ENCODE results near the gene OR4D10.

OR4D10 gene

DNA sequence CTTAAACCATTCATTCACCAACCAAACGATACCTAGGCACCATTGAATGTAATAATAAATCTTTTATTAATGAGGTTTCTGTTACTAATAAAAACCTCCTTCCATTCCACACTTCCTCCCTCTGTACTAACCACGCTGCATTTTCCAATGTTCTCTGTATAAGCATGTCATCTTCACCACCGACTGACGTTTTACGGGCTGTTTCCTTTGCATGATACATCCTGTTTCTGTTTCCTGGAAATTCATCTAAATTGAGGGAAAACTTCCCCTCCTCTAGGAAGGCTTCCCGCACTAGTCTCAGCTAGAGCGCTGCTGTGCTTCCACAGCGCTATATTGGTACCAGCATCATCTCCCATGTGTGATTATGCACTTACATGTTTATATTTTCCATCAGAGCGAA is 2.1 kb downstream of the OR4D10 start:
- no peak overlapping the region for H3K4me3 ChIP-seq (ENCODE audit: control insufficient read depth, low read depth, low read length)
- DNase-seq (ENCODE audit: low read depth), result no peak
- TF ChIP-seq, protein P1, sequence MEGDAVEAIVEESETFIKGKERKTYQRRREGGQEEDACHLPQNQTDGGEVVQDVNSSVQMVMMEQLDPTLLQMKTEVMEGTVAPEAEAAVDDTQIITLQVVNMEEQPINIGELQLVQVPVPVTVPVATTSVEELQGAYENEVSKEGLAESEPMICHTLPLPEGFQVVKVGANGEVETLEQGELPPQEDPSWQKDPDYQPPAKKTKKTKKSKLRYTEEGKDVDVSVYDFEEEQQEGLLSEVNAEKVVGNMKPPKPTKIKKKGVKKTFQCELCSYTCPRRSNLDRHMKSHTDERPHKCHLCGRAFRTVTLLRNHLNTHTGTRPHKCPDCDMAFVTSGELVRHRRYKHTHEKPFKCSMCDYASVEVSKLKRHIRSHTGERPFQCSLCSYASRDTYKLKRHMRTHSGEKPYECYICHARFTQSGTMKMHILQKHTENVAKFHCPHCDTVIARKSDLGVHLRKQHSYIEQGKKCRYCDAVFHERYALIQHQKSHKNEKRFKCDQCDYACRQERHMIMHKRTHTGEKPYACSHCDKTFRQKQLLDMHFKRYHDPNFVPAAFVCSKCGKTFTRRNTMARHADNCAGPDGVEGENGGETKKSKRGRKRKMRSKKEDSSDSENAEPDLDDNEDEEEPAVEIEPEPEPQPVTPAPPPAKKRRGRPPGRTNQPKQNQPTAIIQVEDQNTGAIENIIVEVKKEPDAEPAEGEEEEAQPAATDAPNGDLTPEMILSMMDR (IDR thresholded peaks at IDR 0.05; ENCODE audit: control insufficient read depth, insufficient read depth, low read depth, low read length, missing control alignments), result no peak

DNA sequence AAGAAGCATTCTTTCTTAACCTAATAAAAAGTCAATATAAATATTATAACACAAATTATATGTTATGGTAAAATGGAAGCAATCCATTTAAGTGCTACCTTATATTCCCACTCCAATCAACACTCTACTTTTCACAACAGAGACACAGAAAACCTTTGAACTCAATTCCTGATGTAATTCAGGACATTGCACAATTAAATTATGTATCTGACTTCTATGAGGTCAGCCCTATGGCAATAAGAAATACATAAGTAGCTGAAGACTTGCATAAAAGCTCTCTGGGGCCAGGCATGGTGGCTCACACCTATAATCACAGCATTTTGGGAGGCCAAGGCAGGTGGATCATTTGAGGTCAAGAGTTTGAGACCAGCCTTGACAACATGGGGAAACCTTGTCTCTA is 6.8 kb downstream of the OR4D10 start:
- H3K4me3 ChIP-seq (ENCODE audit: control insufficient read depth, low read depth, low read length), result no peak overlapping the region
- no peak for DNase-seq (ENCODE audit: low read depth)
- TF ChIP-seq, protein P1 (IDR thresholded peaks at IDR 0.05; ENCODE audit: control insufficient read depth, insufficient read depth, low read depth, low read length, missing control alignments), result no peak

DNA sequence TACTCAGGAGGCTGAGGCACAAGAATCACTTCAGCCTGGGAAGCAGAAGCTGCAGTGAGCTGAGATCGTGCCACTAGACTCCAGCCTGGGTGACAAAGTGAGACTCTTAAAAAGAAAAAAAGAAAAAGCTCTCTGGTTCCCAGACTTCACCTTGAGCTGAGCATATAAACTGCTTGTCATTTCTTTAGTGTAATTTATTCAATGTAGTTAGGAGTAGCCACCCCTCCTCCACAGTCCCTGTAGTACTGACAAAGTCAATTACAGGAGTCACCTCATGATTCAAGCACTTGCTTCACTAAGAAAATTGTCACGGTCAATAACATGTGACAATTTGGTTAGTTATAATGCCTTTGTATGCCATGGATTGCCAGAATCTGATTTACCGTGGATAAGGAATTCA is 7.2 kb downstream of the OR4D10 start:
- DNase-seq (ENCODE audit: low read depth), result no peak
- TF ChIP-seq, protein P1 (IDR thresholded peaks at IDR 0.05; ENCODE audit: control insufficient read depth, insufficient read depth, low read depth, low read length, missing control alignments), result no peak
- no peak overlapping the region for H3K4me3 ChIP-seq (ENCODE audit: control insufficient read depth, low read depth, low read length)

DNA sequence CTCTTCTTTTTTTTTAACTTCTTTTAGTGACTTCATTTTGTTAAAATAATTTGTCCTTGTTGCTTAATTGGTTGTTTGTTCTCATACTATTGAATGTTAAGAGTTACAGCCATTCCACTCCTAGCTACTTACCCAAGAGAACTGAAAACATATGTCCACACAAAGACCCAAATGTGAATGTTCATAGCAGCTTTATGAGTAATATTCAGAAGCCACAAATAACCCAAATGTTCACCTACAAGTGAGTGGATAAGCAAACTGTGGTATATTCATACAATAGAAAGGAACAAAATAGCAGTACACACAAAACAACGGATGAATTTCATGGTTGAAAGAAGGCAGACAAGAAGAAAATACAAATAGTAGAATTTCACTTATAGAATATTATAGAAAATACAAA is 28.8 kb downstream of the OR4D10 start:
- no peak for DNase-seq (ENCODE audit: low read depth)
- H3K4me3 ChIP-seq (ENCODE audit: control insufficient read depth, low read depth, low read length), result no peak overlapping the region
- TF ChIP-seq, protein P1 (IDR thresholded peaks at IDR 0.05; ENCODE audit: control insufficient read depth, insufficient read depth, low read depth, low read length, missing control alignments), result no peak

DNA sequence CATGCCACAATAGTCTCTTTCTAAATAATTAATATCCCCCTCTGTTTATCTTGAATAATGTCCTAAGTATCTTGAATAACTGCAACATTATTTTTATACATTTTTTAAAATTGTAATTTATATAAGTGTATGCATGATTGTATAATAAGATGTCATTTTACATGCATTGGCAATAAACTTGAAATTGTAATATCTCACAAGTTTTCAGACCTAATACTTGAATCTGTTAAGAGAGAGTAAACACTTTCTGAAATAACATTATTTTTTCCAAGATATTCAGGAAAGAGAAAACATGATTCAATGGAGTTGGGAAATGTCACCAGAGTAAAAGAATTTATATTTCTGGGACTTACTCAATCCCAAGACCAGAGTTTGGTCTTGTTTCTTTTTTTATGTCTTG is 30.2 kb downstream of the OR4D10 start, which contains the start of gene OR4D11:
Gene OR4D11, plus strand, starts transcription at position 301 of the 400 bp plus-strand sequence. Its CDS starts 0 bp downstream, at position 301.
- DNase-seq (ENCODE audit: low read depth), result no peak
- TF ChIP-seq, protein P1 (IDR thresholded peaks at IDR 0.05; ENCODE audit: control insufficient read depth, insufficient read depth, low read depth, low read length, missing control alignments), result no peak
- no peak within 1 kb of the TSS for H3K4me3 ChIP-seq (ENCODE audit: control insufficient read depth, low read depth, low read length)

DNA sequence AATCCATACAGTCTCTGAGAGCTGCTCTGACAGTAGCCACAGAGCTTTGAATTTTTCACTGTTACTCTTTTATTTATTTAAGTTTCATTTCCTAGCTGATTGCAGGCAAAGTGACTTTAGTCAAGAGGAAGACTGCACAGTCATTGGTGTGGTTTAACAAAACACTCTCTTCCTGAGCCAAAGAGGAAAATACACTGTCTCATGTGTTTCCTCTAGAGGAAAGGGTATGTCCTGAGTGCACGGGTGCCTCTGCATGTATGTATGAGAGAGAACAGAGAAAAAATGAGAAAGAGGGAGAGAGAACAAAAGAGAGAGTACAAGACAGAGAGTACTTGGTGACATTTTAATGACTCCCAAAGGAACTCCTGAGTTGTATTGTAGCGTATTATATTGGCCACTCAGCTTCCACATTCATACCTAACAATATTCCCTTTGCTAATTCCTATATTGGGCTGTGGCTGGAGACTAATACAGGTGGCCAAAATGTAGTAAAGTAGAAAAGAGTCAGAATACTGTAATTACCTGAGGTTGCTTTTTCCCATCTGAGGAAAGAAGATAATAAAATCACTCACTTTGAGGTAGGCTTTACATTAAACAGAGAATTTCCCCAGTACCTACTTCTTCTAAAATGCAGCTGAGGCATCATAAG is 38.0 kb downstream of the OR4D10 start, which contains the start of gene OR4D9:
Gene OR4D9, plus strand, starts transcription at position 599 of the 649 bp plus-strand sequence. CDS start 3,374 bp downstream, outside the sequence.
- TF ChIP-seq, protein P1 (IDR thresholded peaks at IDR 0.05; ENCODE audit: control insufficient read depth, insufficient read depth, low read depth, low read length, missing control alignments), result no peak
- DNase-seq (ENCODE audit: low read depth), result no peak
- no peak within 1 kb of the TSS for H3K4me3 ChIP-seq (ENCODE audit: control insufficient read depth, low read depth, low read length)
